HG02852 (cell line): ENCODE measurements around the gene PCYT1A.
"Not testable (repeated sequence)": the region's sequence is repeated elsewhere in the genome, so short reads cannot be mapped to it uniquely, and the experiment has no call there.

ENCODE experiments used
- ATAC-seq: cut with Tn5 transposase; IDR thresholded peaks from one replicate; pipeline ENCODE4 v1.9.1; 2021; ENCODE audit warnings: mild to moderate bottlenecking, moderate library complexity; ENCODE audit not compliant: unreplicated experiment

PCYT1A gene

DNA sequence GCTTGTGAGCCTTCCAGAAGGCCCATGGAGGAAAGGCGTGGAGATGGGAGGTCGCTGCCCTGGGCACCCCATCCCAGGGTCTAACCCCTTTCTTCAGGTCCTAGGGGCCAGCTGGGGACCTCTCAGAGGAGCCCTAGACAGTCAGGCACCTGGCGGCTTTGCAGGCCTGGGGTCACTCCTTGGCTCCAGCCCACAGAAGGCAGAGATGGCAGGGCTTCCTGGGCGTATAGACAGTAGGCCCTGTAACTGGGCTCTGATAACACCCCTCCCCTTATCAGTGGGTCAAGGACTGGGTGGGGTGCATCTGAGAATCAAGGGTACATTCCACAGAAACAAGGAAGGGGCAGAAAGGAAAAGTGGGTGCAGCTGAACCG, 93.0 kb downstream of the PCYT1A start:
- no peak for ATAC-seq

DNA sequence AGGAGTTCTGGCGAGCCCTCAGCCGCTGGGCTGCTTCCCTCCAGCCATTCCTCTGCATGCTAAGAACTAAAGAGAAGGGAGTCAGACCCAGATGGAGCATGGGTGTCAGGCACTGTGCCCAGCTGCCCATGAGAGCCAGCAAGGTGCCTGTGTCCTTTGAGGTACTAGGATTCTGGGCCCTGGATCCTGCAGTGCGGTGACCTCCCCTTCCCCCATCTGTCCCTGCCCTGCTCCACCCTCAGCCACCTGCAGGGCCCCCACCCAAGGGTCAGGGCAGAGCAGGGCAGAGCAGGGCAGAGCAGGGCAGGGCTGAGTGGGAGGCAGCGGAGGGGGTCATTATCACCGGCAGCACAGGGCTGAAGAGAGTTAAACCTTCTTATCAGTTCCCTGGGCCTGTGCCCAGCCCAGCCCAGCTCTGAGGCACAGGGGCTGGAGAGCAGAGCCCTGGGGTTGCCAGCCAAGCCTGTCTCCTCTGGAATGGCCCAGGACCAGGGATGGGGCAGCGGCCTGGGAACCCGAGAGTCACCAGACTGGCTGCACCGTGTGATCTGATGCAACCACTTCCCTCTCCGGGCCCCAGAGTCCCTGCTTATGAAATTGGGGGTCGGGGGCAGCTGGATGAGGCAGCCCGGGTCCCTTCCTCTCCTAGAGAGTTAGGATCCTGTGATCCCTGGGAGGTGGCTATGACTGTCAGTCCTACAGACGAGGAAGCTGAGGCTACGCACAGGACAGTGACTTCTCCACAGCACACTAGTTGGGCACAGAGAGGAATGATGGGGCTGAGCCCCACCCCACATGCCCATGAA, 93.6 kb downstream of the PCYT1A start:
- ATAC-seq = no peak

DNA sequence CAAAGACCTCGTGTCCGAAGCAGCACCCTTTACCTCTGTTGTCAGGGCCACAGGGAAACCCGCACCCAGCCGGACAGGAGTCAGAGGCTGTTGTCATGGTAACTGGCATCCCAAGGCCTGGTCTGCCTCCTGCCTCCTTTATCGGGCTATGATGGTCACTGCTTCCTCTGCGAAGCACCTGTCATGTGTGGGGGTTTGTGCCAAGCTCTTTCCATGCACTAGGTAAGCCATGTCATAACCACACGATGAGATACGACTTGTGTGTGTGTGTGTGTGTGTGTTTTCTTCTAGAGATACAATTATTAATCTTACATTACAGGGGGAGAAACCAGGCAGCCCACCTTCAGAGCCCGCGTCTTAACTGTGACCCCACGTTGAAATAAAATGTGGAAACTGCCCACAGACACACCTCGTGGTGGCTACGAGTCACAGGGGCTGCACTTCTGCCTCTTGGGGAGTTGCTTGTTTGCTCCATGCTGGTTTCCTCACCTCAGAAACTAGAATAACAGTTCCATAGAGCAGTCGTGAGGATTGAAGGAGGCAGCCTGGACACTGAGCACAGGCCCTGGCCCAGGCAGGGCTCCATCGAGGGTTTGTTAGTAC, 94.3 kb downstream of the PCYT1A start:
- no peak for ATAC-seq

DNA sequence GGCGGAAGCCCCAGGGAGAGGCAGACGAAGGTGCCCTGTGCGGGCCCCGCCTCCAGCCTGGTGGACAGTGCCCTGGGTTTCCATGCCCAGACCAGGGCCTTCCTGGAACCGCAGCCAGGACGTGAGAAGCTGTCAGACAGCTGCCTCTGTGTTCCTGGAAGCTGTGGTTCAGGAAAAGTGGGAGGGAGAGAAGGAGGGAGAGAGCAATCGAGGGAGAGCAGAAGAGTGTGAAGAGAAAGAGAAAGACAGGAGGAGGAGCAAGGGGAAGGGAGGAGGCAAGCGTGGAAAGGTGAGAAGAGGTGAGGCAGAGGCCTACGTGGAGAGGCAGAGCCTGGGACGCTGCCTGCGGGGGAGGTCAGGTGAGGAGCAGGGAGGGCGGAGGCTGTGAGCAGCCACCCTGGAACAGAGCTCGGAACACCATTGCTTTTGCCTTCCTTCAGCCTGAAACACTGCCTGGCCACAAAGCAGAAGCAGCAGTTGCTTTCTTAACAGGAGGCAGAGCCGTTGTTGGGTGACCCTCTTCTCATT, 94.9 kb downstream of the PCYT1A start:
- peak; percentile 11 for ATAC-seq

DNA sequence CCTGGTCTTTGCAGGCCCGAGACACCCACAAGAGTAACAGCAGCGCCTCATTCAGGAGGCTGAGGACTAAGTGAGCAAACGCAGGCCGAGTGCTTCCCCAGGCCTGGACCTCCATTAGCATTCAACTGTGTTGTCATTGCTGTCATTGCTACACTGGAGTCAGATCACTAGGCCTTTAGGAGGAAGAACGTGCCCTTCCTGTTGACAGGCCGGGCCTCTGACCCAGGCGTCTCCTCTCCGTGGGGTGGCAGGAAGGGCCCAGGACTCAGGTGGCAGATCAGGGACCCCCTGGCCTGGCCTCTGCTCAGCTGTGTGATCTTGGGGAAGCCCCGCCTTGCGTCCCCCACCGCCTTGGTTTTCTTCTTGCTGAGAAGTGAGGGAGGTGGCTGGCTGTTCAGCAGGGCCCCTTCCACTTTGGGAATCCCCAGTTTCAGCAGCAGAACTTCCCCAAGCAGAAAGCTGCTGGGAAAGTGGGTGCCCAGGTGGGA, 95.4 kb downstream of the PCYT1A start:
- ATAC-seq = peak; percentile 58

DNA sequence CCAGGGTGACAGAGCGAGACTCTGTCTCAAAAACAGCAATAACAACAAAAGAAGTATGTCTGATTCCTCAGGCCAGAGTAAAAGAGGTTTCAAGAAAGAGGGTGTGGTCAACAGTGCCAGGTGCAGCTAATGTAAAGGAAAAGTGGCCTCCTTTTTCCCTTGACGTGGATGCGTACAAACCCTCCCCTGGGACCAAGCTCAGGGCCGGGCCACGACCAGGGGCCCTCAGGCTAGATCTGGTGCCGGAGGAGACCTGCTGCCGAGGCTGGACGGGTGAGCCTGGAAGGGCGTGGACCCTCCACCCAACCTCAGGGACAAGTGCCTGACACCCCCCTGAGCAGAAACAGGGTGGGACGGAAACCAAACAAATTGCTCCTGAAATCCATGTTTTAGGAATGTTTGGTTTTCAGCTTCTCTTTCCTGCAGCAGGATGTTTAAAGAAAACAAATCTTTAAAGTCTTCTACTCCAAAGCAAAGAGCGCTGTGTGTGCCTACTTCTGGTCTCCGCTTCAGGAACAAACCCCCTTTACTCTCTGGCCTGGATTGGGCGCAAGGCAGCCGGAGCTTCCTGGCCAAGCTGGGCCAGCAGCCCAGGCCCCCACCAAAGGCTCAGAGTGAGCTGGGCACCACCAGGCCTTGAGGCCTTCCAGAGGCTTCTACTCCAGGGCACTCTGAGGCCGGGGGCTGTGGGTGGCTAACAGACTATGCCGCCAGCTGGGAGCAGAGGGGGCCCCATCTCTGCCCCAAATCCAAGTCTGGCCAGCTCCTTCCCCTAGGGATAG, 97.8 kb downstream of the PCYT1A start:
- no peak for ATAC-seq

- ATAC-seq = peak; percentile 52
Measured at GRCh38 chr3:196186651-196187573, 100.6 kb downstream of the PCYT1A start.

- ATAC-seq = no peak
Measured at GRCh38 chr3:196184881-196185280, 102.6 kb downstream of the PCYT1A start.

GRCh38 chr3:196184169-196184432, 103.4 kb downstream of the PCYT1A start:
- not testable (repeated sequence) for ATAC-seq

DNA sequence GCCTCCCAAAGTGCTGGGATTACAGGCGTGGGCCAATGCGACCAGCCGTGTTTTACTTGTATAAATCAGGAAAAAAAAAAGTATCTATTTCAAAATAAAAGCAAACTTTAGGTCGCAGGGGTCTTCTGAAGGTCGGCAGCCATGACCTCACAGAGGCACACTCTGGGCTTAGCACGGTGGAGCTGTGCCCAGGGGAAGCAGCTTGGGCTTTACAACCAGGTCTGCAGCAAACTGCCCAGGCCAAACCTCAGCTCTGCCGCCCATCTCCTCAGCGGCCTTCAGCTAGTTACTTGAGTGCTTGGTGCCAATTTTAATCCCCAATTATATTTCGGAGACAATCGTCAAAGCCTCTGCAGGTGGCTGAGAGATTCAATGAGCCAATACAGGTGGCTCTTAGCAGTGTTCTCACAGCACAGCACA, 106.4 kb downstream of the PCYT1A start:
- ATAC-seq = no peak

GRCh38 chr3:196180346-196180745, 107.2 kb downstream of the PCYT1A start:
- ATAC-seq = no peak
